RWPE2 (cell line): ENCODE measurements around the gene GALNT16.

Source experiments
- ATAC-seq: fragments of 200-7000 bp; cut with Tn5 transposase; 3 replicates; pipeline ENCODE4 v1.9.1; 2021; ENCODE audit warnings: low read depth
- DNase-seq: peaks from one replicate; pipeline ENCODE4 v3.0.0-alpha.2; 2020; ENCODE audit warnings: low spot score
- H3K27ac ChIP-seq: fragments of 450-650 bp; 2 replicates; pipeline ENCODE4 v1.5.1; 2017; ENCODE audit warnings: mild to moderate bottlenecking; ENCODE audit not compliant: poor library complexity, severe bottlenecking
- H3K27me3 ChIP-seq: fragments of 250-450 bp; sonication (Bioruptor Pico); 2 replicates; pipeline ENCODE4 v1.5.1; 2021; ENCODE audit warnings: mild to moderate bottlenecking, moderate library complexity; ENCODE audit not compliant: insufficient read depth, poor library complexity, severe bottlenecking
- H3K36me3 ChIP-seq: fragments of 250-450 bp; sonication (Bioruptor Pico); 2 replicates; pipeline ENCODE4 v1.5.1; 2020; ENCODE audit warnings: low read depth, mild to moderate bottlenecking, moderate library complexity
- H3K4me1 ChIP-seq: fragments of 250-450 bp; sonication (Bioruptor Pico); 2 replicates; pipeline ENCODE4 v1.5.1; 2021; ENCODE audit warnings: mild to moderate bottlenecking, moderate library complexity; ENCODE audit not compliant: insufficient read depth, poor library complexity, severe bottlenecking
- H3K4me3 ChIP-seq: fragments of 250-450 bp; sonication (Bioruptor Pico); 2 replicates; pipeline ENCODE4 v1.5.1; 2021; ENCODE audit warnings: mild to moderate bottlenecking, moderate library complexity; ENCODE audit not compliant: severe bottlenecking
- H3K9me3 ChIP-seq: fragments of 250-450 bp; sonication (Bioruptor Pico); 2 replicates; pipeline ENCODE4 v1.5.1; 2021; ENCODE audit warnings: mild to moderate bottlenecking, moderate library complexity; ENCODE audit not compliant: severe bottlenecking
- CTCF ChIP-seq: fragments of 450-650 bp; IDR thresholded peaks from one replicate; pipeline ENCODE4 v1.5.1; 2017; ENCODE audit warnings: mild to moderate bottlenecking, moderate library complexity; ENCODE audit not compliant: poor library complexity, severe bottlenecking

Gene GALNT16

DNA sequence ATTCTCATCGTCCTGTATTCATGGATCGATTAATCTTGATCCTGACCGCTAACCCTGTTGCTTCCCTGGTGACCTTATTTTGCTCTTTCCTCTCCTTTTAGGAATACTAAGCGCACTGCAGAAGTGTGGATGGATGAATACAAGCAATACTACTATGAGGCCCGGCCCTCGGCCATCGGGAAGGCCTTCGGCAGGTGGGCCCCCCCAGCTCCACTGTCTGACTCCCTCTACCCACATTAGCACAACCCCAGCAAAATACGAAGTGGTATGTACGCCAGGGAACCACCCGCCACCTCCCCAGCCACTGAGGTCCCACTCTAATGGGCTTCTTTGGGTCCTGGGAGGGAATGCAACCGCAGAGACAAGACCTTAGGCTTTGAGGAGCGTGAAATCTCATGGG, 79.5 kb downstream of the GALNT16 start:
- ATAC-seq (no peak), DNase-seq (no peak)
- Histone ChIP-seq H3K4me1 (no peaks in the 10 kb centered on the region), H3K27ac (no peak overlapping the region), H3K9me3 (no peaks in the 10 kb centered on the region), H3K27me3 (peaks cover 5% of the 10 kb centered on the region), H3K36me3 (no peaks in the 10 kb centered on the region), H3K4me3 (no peak overlapping the region)
- TF ChIP-seq CTCF = no peak

- no peak overlapping the region for H3K27ac ChIP-seq
- no peak for DNase-seq
- no peak for ATAC-seq
- no peaks in the 10 kb centered on the region for H3K4me1 ChIP-seq
- H3K9me3 ChIP-seq = no peaks in the 10 kb centered on the region
- TF ChIP-seq CTCF = no peak
- H3K36me3 ChIP-seq = no peaks in the 10 kb centered on the region
- H3K27me3 ChIP-seq = peaks cover 5% of the 10 kb centered on the region
- H3K4me3 ChIP-seq = no peak overlapping the region
Observed at GRCh38 chr14:69342928-69343525, 83.1 kb downstream of the GALNT16 start.

GRCh38 chr14:69344171-69344570, 84.2 kb downstream of the GALNT16 start:
- ATAC-seq = no peak

GRCh38 chr14:69345402-69345801, 85.4 kb downstream of the GALNT16 start:
- Histone ChIP-seq H3K4me1 (no peaks in the 10 kb centered on the region), H3K27me3 (peaks cover 5% of the 10 kb centered on the region), H3K27ac (no peak overlapping the region), H3K9me3 (no peaks in the 10 kb centered on the region), H3K36me3 (no peaks in the 10 kb centered on the region), H3K4me3 (no peak overlapping the region)
- no peak for TF ChIP-seq CTCF
- ATAC-seq (no peak), DNase-seq (no peak)

More at GRCh38 chr14:69344171-69344570, 84.2 kb downstream of the GALNT16 start:
- no peak for DNase-seq
- Histone ChIP-seq H3K9me3 (no peaks in the 10 kb centered on the region), H3K4me3 (no peak overlapping the region), H3K36me3 (no peaks in the 10 kb centered on the region), H3K27me3 (peaks cover 5% of the 10 kb centered on the region), H3K27ac (no peak overlapping the region), H3K4me1 (no peaks in the 10 kb centered on the region)
- no peak for TF ChIP-seq CTCF

DNA sequence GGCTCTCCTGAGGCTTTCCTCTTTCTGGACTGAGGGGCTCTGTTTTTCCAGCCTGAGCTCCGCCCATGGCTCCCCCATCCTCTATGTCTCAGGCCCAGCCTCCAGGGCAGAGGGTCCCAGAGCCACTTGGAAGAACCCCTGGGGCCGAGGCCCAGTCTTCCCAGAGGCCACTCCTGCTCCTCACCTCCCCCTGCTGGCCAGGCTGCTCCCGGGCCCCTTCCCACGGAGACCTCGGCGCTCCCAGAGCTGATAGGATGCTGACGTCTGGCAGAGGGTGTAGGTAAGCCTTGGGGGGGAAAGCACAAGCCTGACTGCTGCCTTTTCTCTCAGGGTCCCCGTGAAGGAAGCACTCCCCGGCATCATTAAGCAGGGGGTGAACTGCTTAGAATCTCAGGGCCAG, 86.8 kb downstream of the GALNT16 start:
- TF ChIP-seq CTCF = peak; percentile 52
- H3K4me1 ChIP-seq = no peaks in the 10 kb centered on the region
- H3K27me3 ChIP-seq = peaks cover 4% of the 10 kb centered on the region
- no peak overlapping the region for H3K27ac ChIP-seq
- H3K9me3 ChIP-seq = no peaks in the 10 kb centered on the region
- H3K36me3 ChIP-seq = no peaks in the 10 kb centered on the region
- ATAC-seq (no peak), DNase-seq (no peak)
- H3K4me3 ChIP-seq = no peak overlapping the region
